Stimulated activated CD8-positive, alpha-beta memory T cell treated with anti-CD3 and anti-CD28 coated beads, Interleukin-7, amount 100 ng/mL, for 4 hours (primary cell): Measurements from ENCODE around the gene LPCAT1.
A peak's percentile ranks its signal among the peaks of the same experiment; 100 is the strongest.
"Not testable (repeated sequence)": the region's sequence is repeated elsewhere in the genome, so short reads cannot be mapped to it uniquely, and the experiment has no call there.

ENCODE experiments used
- DNase-seq, 2 donors: peaks; one replicate each; pipeline ENCODE4 v3.0.0-alpha.2; 2020; ENCODE audit warnings: low read depth in 2 of 2

The LPCAT1 gene

DNA sequence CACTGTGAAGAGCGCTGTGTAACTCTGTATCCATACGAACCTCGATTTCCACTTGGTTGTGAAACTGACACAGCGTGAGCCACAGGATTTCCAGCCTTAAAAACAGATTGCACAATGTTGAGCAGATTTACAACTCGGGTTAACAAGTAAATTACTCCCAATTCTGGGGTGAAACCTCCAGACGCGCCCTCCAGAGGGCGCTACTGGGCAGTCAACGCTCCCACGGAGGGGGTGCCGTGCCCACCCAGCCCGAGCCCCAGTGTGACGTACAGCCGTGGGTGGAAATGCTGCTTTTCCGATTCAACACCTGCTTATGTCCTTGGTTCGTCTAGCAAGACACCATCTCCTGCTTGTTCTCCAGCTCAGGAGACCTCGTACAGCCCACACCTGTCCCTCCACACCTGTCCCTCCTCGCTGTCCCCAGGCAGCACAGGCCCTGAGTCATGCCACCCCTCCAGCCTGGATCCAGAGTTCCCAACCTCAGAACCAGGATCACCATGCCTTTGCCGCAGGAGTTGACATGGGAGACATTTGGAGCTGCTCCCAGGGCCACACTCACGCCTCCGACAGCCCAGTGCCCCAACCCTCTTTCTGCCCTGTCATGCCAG is 44.1 kb downstream of the LPCAT1 start:
- DNase-seq, result peak in 1 of 2 donors; percentile 47

DNA sequence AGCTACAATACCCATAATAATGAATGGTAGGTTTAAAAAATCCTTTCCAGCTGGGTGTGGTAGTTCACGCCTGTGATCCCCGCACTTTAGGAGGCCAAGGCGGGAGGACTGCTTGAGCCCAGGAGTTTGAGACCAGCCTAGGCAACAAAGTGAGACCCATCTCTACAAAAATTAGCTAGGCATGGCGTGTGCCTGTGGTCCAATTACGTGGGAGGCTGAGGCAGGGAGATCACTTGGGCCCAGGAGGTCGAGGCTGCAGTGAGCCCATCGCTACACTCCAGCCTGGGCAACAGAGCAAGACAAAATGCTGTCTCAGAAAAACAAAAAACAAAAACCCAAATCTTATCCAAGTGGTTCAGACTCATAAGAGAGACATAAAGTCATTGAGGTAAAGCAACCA is 44.7 kb downstream of the LPCAT1 start:
- DNase-seq, result no peak

DNA sequence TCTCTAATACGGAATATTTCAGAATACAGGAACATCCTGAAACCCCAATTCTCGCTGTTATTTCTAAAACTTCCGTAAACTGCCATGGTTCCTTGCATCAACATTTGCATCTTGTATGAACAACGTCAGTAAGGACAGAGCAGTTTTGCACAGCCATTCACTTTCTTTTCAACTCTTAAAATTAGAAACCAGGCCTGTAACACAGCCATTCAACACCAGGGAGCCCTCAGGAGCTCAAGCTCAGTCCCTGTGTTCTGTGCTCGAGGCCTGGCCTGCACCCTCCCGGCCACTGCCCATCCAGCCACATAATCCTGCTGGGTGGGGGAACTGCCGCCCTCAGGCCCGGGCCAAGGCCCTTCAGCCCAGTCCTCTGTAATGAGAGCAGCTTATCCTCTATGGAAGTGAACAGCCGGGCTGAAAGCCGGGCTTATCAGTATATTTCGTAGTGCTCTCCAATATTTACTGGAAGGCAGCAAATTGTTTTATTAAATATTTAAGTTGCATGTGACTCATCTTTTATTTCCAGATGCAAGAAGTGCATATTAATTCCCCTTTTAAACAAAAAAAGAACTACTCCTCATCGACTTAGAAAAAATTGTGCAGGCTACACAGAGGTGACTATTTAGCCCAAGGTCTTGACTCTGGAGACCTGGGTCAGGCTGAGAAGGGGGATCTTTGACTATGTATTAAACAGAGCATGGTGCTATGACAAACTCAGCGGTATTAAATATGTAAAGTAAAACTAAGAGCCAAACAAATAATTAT is 45.3 kb downstream of the LPCAT1 start:
- DNase-seq, result no peak

DNA sequence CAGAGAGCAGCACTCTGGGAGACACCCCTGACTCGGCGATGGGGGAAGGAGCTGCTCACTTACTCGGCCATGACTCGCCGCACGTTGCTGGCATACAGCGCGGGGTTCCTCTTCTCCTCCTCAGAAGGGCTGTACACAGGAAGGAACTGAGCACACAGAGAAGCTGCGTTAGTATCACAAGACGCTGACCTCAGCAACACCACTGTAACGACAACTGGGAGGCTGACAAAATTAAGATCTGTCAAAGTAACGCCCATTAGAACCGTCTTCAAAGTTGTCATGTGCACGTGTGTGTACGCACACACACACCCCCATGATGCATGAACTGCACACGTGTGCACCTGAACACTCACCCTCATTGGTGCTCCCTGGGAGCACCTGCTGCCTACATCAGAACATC is 46.4 kb downstream of the LPCAT1 start:
- DNase-seq, result no peak

DNA sequence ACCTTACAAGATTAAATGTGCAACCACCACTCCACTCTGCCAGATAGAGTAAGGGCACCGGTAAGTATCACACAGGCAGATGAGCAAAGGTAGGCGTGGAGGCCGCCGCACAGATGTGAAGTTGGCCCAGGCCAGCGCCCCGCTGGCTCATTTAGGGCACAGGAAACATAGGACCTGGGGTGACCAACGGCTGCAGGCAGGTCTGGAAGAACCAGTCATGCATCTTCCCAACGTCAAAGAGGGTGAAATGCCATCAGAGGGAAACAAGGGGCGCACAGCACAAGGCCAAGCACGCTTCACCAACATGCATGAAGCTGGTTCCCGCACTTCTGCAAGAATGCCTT is 46.8 kb downstream of the LPCAT1 start:
- no peak for DNase-seq

DNA sequence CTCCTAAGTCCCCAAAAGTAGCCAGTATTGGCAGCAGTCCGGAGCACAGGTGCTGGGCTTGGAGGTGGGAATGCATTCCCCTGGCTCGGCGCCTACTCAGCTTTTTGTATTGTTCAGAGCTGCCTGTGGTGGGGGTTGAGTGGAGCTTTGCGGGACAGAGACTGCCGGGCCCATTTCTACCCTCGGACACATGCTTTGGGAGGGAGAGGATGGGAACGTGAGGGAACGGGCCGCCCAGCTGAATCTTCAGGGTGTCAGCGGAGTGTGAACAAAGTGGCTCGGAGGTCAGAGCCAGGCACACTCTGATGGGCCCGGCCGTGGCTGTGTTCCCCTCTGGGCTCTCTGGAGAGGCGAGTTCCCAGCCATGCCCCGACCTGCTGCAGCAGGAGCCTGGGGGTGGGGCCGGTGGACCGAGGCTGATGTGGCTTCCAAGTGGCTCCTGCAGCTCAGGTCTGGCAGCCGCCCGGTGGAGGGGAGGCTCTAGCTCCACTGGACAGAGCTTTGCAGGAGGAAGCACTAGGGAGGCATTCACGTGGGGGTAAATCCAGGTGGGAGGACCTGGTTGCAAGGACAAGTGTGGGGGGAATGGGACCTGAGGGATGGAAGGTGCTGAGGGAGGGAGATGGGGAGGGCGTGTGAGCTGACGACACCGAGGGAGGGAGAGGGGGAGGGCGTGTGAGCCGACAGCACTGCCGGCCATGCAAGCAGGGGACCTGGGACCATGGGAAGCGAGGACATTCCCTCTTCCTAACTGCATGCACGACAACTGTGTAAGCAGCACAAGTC is 47.4 kb downstream of the LPCAT1 start:
- no peak for DNase-seq

DNA sequence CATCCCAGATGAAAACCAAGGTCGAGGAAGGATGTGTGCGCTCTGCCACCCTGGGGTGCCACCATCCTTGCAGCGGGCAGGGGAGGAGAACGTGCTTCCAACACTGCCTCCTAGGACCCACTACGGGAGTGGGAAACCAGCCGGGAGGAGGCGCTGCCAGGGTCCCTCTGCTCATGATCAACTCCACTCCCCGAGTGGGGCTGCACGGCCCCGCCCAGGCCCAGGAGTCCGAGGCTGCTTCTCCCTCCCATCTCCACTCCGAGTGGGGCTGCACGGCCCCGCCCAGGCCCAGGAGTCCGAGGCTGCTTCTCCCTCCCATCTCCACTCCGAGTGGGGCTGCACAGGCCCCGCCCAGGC is 48.2 kb downstream of the LPCAT1 start:
- not testable (repeated sequence) for DNase-seq

DNA sequence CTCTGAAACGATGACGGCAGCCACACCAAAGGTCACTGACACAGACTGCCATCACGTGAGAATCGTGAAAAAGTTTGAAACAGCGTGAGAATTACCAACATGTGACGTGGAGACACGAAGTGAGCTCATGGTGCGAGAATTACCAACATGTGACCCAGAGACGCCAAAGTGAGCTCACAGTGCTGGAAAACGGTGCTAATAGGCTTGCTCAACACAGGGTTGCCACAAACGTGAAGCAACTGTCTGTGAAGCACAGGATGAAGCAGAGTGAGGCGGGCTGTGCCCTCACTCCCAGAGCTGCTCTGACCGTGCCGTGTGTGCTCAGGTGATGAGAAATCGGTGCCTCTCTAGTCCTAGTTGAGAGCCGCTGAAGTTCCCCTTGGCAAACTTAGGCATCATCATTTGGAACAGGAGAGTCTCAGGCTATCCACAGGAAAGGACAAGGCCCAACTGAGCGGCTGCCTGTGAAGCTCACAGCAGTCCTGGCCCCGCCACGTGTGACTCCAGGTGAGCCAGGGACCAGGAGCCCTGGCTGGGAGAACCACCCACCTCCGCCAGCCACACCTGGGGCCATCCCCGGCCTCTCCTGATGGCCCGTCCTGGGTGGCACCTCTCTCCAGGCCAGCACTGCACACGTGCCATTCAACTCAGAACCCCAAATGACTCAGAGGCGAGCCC is 48.8 kb downstream of the LPCAT1 start:
- DNase-seq, result no peak

DNA sequence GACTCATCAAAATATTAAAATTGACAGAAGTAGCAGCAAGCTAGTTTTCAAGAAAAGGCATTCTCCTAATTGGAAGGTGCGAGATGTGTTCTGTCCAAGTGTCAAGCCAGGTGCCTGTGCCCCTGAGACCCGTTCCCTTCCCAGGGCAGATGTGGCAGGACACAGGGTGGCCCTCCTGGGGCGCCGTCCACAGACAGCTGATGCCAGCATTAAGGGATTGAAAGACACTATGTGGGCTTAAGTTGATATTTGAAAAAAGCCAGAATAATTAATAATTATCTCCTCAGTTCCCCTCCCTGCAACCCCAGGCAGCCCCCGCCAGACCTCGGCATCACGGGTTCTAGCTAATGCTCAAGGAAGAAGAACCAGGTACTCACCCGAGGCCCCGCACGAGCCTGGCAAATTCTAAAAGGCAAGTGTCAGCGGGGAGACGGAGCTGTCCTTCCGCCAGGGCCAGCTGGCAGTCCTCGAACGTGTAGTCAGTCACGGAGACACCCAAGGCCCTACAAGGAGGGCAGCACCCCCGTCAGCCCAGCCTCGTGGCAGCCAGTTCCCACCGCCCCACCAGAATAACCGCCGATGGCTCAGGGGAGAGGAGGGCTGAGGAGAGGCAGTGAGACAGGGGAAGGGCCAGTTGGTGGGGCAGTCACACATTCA is 49.4 kb downstream of the LPCAT1 start:
- no peak for DNase-seq

DNA sequence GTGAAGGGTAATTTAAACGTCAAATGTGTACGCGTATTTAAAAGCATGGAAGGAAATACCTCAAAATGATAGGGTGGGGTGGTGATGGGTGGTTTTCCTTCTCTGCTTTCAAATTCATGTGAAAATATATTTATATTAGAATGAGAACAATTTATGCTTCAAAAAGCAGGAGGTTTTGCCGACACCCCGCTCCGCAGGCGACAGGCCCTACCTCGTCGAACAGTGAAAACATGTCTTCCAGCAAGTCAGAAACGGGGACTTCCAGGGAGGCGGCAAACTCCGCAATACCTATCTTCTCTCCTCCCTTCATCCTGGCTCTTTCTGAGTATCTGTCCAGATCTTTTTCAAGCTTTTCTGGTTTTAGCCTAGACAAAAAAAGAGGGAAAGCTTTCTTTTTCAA is 50.0 kb downstream of the LPCAT1 start:
- no peak for DNase-seq

DNA sequence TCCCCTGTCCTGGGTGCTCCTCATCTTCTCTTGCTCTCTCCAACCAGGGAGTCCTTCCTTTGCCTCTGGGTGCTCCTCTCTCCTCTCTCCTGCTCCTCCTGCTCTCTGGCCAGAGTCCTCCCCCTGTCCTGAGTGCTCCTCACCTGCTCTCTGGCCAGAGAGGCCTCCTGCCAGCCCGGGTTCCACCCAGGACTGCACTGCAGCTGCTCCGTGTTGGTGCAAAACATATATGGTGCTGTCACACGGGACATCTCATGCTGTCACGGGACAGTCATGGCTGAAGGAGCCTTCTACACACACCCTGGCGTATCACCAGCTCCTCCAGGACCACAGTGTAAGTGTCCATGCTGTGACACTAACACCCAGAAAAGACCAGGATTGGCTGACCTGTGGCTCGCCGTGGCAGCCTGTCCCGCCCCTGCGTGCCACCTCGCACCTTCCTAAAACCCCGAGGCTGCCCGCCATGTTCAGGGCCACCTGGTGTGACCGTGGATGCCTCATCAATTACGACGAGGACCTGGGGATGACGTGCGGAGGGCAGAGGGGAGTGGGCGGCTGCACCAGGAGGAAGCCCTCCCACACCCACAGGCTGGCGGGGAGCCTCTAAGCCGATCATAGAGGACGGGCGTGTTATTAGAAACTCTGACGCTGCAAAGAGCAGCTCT is 50.7 kb downstream of the LPCAT1 start:
- no peak for DNase-seq

DNA sequence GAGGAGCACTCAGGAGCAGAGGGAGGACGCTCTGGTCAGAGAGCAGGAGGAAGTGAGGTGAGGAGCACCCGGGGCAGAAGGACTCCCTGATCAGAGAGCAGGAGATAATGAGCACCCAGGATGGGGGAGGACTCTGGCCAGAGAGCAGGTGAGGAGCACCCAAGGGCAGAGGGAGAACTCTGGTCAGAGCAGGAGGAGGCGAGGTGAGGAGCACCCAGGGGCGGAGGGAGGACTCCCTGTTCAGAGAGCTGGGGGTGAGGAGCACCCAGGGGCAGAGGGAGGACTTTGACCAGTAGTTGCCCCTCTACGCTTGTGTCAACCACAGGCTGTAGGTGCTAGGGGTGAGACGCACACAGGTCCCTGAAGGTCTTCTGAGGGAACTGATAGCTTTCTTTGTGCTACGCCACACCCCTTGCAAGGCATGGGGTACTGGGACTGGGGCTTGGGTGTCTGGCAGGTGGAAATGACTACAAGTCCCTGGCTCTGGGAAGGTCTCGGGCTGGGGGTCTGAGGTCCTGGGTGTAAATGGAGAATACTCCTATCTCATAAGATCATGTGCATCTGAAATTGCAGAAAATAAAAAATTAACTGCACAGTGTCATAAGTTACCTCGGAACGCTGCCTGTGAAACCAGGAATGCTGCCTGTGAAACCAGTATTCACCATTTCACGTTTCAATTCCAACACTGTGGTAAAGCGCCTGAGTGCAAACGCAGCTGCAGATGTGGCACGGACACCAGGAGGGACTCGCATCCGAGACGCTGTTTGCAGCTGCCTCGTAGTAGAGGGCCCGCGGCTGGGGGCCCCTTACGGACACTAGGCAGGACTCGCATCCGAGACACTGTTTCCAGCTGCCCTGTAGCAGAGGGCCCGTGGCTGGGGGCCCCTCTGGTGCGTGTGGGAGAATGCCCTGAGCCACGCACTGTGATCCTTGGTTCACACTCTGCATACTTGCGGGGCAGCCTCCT is 51.5 kb downstream of the LPCAT1 start:
- DNase-seq, result no peak

DNA sequence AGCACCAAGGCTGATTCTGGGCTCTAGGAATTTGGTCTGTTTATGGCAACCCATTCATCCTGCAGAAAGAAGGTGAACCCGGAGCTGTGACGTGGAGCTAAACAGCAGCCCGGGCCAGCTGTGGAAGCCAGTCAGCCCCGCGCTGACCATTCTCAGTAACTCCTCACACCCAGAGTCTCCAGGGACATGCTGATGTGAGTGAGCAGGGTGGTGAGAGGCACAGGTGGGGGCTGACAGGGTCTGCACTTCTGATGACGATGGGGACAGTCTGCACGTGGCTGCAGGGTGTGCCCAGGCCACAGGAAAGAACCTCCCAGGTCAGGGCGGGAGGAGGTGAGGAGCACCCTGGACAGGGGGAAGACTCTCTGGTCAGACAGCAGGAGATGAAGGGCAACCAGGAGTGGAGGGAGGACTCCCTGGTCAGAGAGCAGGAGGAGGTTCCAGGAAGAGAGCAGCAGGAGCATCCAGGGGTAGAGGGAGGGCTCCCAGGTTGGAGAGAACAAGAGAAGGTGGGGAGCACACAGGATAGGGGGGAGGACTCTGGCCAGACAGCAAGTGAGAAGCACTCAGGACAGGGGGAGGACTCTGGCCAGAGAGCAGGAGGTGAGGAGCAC is 52.4 kb downstream of the LPCAT1 start:
- no peak for DNase-seq

DNA sequence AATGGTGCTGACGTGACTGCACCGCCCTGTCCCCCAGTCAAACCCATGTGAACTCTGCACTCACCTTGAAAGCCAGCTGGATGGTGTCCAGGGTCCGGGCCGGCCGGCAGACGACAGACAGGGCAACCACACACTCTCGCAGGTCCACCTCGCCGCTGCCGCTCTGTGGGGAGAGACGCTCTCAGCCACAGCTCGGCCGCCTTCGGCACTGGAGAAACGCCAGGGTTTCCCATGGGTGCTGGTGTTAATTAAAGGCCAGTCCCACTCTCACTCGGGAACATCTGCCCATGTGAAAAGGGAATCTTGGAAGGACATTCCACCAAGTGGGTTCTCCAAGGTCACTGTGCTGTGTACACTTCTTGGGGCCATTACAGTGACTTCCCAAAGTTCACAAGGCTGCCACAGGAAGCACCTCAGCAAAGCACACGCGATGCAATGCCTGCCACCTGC is 53.0 kb downstream of the LPCAT1 start:
- no peak for DNase-seq

DNA sequence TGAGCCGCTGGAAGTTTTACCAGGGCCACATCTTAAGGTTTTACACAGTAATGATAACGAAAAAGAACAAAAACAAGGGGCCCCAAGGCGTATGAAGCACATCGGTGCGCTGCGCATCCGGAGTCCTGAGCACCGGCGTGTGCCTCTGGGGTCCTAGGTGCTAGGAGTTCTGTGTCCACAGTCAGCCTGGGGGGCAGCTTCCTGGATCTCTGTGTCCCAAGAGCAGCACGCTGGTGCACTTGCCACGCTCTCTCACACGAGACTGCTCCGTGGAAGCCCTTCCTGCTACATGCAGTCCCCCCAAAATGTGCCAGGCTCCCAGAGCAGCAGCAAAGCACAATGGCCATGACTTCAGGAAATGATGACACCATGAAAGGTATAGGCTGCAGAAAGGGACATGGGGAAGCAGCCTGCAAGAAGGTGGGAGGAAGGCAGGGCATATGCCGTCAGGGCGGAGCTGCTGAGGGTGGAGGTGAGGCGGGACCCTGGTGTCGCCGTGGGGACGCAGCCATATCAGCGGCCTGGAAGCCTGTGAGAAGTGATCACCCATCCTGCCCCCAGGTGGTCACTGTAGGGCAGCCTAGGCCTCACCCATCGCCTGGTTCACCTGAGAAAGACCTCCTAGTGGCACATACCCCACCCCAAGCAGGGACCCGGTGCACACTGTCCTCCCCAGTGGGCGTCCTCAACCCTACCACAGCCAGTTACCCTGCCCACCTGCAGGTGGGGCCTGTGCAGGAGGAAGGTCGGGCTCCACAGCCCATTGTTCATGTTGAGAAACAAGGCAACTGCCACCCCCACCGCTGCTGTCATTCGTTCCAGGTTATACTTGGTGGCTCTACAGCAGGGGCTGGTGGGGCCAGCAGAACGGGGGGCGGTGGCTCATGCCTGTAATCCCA is 54.9 kb downstream of the LPCAT1 start:
- DNase-seq, result no peak

DNA sequence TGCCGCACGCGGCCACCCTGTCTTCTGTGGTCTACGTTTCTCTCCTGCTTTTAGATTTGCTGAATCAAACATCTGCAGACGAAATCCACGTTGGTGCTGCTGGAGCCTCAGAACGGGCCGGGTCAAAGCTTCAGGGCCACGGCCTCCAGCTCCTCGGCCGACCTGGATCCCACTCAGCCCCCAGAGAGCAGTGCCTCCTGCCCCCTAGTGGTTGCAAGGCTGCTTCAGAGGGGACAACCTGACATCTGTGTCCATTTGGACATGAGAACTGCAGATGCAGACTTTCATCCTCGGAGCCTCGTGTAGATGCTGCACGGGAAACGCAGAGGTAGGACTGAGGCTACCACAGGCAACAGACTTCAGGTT is 55.5 kb downstream of the LPCAT1 start:
- DNase-seq, result no peak

DNA sequence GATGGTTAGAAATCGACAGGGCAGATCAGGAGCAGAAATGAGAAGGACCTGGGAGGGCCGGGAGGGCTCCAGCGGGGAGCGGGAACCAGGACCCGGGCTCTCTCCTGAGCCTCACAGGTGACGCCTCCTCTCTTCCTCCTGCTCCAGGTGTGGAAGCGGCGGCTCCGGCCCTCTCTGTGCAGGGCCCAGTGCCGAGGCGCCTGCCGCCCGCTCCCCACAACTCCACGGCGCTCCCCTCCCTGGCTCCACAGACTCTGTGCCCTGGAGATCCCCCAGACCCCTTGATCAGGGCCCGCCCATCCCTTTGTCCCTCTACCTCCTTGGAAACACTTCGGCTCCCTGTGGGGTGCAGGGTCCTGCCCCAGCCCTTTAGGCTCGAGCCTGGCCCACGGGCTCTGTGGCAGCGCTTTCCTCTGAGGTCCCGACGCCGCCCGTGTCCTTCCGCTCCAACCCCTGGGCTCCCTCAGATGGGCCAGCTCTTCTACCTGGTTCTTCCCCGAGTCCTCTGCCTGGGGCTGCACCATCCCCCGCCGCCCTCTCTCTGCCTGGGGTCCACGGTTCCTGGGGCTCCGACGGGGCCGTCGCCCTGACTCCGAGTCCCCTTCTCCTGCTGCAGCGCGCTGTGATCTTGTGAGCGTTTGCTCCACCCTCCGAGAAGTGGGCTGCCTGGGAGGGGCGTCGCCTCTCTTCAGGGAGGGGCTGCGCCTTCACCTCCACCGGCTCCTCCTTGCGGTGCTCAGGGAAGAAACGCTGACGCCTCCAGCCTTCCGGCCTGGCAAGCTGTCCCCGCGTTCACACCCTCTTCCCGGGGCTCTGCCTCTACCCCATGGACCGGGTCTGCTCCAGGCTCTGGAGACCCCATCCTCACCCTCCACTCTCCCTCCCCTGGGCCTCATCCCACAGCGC is 56.2 kb downstream of the LPCAT1 start:
- no peak for DNase-seq
